ENCODE results near the gene YPEL1. TPM values are rescaled to one million over a fixed set of nuclear protein-coding genes. Genes with fewer than 3 reads are reported as not detected.
"Not testable (repeated sequence)": the region's sequence is repeated elsewhere in the genome, so short reads cannot be mapped to it uniquely, and the experiment has no call there.

YPEL1 gene
- total and polyA plus RNA-seq, 12 donors = 0.84 to 19.4 (median 3.0) TPM

GRCh38 chr22:21730535-21731308 is 4.9 kb downstream of the YPEL1 start:
- Histone ChIP-seq H3K4me1 (replicated peaks in 1 of 2) (peaks cover 0 to 8% of the 10 kb centered on the region in 2 donors), H3K27ac (no peak overlapping the region), H3K36me3 (replicated peaks in 1 of 2) (no peaks in the 10 kb centered on the region), H3K27me3 (no peaks in the 10 kb centered on the region), H3K9me3 (replicated peaks in 1 of 3) (no peaks in the 10 kb centered on the region), H3K4me3 (no peak overlapping the region)
- 88 to 96% (median 95%) methylated on average over 9 of the region's 9 CpGs for WGBS, 4 donors
- TF ChIP-seq POLR2A (IDR thresholded peaks at IDR 0.05) = no peak
- TF ChIP-seq, protein P1, sequence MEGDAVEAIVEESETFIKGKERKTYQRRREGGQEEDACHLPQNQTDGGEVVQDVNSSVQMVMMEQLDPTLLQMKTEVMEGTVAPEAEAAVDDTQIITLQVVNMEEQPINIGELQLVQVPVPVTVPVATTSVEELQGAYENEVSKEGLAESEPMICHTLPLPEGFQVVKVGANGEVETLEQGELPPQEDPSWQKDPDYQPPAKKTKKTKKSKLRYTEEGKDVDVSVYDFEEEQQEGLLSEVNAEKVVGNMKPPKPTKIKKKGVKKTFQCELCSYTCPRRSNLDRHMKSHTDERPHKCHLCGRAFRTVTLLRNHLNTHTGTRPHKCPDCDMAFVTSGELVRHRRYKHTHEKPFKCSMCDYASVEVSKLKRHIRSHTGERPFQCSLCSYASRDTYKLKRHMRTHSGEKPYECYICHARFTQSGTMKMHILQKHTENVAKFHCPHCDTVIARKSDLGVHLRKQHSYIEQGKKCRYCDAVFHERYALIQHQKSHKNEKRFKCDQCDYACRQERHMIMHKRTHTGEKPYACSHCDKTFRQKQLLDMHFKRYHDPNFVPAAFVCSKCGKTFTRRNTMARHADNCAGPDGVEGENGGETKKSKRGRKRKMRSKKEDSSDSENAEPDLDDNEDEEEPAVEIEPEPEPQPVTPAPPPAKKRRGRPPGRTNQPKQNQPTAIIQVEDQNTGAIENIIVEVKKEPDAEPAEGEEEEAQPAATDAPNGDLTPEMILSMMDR (IDR thresholded peaks at IDR 0.05) = no peak
- DNase-seq = no peak
- intact Hi-C loops (cut with DNase I) = no loop called here

- intact Hi-C loops (cut with DNase I); DNase-seq; H3K4me1 ChIP-seq (replicated peaks in 1 of 2); H3K9me3 ChIP-seq (replicated peaks in 1 of 3); H3K27me3 ChIP-seq; H3K36me3 ChIP-seq (replicated peaks in 1 of 2); H3K4me3 ChIP-seq; H3K27ac ChIP-seq: not testable (repeated sequence)
- 88 to 98% (median 93%) methylated on average over 3 of the region's 3 CpGs for WGBS, 4 donors
Observed at GRCh38 chr22:21729184-21729583, 6.4 kb downstream of the YPEL1 start.

GRCh38 chr22:21728270-21728669 is 7.3 kb downstream of the YPEL1 start:
- Histone ChIP-seq H3K4me1 (replicated peaks in 1 of 2) (no peaks in the 10 kb centered on the region), H3K27me3 (no peaks in the 10 kb centered on the region), H3K27ac (no peak overlapping the region), H3K36me3 (replicated peaks in 1 of 2) (no peaks in the 10 kb centered on the region), H3K9me3 (replicated peaks in 1 of 3) (no peaks in the 10 kb centered on the region), H3K4me3 (no peak overlapping the region)
- intact Hi-C loops (cut with DNase I) = no loop called here
- no peak for TF ChIP-seq POLR2A (IDR thresholded peaks at IDR 0.05)
- TF ChIP-seq, protein P1 (IDR thresholded peaks at IDR 0.05) = no peak
- WGBS, 4 donors = 75 to 90% (median 86%) methylated on average over 12 of the region's 12 CpGs
- DNase-seq = no peak

DNA sequence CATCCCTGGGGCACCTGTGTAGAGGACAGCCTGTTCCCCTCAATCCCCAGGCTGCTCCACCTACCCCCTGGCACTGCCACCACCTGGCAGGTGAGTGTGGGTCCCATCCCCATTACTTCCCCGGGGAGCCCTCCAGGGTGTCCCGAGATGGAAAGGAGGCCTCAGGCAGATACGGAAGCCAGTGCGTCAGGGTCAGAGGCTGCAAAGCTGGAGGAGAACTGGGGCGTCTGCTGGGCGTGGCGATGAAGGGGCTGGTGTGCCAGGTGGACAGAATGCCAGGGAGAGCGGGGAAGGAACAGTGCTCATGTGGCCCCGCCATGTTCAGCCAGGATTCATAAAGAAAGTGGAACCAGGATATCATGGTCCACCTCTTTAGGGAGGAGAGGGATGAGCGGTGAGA is 7.8 kb downstream of the YPEL1 start:
- H3K4me1 ChIP-seq (replicated peaks in 1 of 2) = no peaks in the 10 kb centered on the region
- no peaks in the 10 kb centered on the region for H3K9me3 ChIP-seq (replicated peaks in 1 of 3)
- TF ChIP-seq, protein P1 (IDR thresholded peaks at IDR 0.05) = no peak
- TF ChIP-seq POLR2A (IDR thresholded peaks at IDR 0.05) = no peak
- no peak overlapping the region for H3K4me3 ChIP-seq
- intact Hi-C loops (cut with DNase I) = no loop called here
- H3K27me3 ChIP-seq = no peaks in the 10 kb centered on the region
- H3K36me3 ChIP-seq (replicated peaks in 1 of 2) = no peaks in the 10 kb centered on the region
- H3K27ac ChIP-seq = no peak overlapping the region
- WGBS, 4 donors = 92 to 99% (median 95%) methylated on average over 10 of the region's 10 CpGs
- DNase-seq = no peak

DNA sequence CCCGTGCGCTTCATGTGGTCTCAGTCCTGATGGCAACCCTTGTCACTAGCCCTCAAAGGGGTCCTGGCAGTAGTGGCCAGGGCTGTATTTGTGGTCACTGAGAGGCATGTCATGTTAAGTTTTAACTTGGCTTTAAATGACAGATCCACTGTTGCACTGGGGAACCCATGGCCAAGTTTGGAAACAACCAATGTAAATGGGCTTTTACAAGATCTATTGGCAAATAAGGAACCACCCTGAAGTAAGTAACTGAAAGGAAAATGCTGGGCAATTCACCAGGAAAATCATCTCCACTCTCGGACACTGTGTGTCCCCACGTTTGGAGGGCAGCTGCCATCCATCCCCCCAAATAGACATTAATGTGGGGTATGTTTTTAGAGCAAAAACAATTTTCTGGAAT is 8.4 kb downstream of the YPEL1 start:
- H3K36me3 ChIP-seq (replicated peaks in 1 of 2) = no peaks in the 10 kb centered on the region
- TF ChIP-seq, protein P1 (IDR thresholded peaks at IDR 0.05) = no peak
- TF ChIP-seq POLR2A (IDR thresholded peaks at IDR 0.05) = no peak
- no peaks in the 10 kb centered on the region for H3K4me1 ChIP-seq (replicated peaks in 1 of 2)
- WGBS, 4 donors = 83 to 95% (median 90%) methylated on average over 4 of the region's 4 CpGs
- intact Hi-C loops (cut with DNase I) = no loop called here
- H3K27me3 ChIP-seq = no peaks in the 10 kb centered on the region
- no peak overlapping the region for H3K27ac ChIP-seq
- DNase-seq = no peak
- H3K4me3 ChIP-seq = no peak overlapping the region
- no peaks in the 10 kb centered on the region for H3K9me3 ChIP-seq (replicated peaks in 1 of 3)
